ENCODE data around the gene LARP1.
A peak's percentile ranks its signal among the peaks of the same experiment; 100 is the strongest.

The LARP1 gene

DNA sequence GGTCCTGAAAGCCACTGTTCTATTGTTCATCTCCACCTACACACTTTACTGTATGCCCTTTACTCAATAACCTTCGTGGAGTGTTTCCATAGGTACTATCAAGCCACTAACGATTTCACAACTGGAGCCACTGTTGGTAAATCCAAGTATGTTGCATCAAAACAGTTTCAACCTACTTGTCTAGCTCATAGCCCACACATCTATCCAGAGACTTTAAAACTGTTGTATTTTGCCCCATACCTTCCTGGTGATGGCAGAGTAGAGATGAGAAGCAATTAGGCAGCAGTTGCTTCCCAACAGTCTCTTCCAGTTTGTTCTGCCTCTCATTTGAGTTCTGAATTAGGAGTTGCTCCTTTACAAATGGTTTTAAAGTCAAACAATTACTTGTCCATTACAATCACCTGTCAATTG, 94.6 kb downstream of the LARP1 start:
- peak; percentile 79 for DNase-seq (ENCODE audit: low read depth)
- peak overlapping the region; percentile 91 for H3K9ac ChIP-seq (ENCODE audit: low read length)

DNA sequence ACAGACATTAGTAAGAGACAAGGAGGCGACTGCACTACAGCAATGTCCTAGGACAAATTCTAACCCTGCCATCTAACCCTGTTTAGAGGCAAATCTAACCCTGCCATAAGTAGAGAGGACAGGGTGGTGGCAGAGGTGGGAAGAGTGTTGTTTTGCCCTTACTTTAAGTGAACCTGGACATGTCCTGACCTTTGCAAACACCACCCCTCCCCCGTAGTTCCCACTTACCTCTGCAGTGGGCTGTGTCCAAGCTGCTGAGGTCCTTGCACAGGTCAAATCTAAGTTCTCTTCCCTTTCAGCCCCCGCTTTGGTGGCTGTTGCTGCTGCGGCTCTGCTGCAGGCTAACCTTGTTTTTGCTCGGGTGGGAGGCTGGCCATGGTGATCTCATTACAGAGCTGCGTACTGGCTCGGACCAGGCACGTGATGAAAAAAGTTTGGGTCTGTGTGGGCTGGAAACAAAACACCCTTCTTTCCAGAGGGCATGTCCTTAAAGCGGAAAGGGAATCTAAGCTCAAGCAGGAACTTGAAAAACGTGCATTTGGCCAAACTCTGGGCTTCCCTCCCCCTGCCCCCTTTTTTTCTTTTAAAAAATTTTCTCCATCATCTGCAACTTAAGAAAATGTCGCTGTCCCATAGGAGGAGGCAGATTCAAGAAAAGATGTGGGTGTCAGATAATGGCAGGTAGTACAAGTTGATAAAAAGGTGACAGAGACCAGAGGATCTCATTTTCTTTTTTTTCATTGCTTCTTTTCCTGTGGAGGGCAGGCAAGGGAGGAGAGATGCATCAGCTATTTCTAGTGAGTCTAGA, 95.3 kb downstream of the LARP1 start, which contains the start of gene FAXDC2:
Gene FAXDC2 (minus strand): TSS at position 349 of the 808 bp plus-strand sequence. CDS start 12,425 bp downstream, outside the sequence.
- Histone ChIP-seq H3K9me3 (ENCODE audit: control insufficient read depth, low read length) (no peaks in the 10 kb centered on the region), H3K27me3 (replicated peaks; ENCODE audit: control insufficient read depth, insufficient read depth, low read length) (no peaks in the 10 kb centered on the region), H3K36me3 (ENCODE audit: control insufficient read depth, insufficient read depth, low read length, severe bottlenecking) (peaks cover 3% of the 10 kb centered on the region), H3K4me3 (ENCODE audit: low read length) (peak within 1 kb of the TSS; percentile 91), H3K4me1 (ENCODE audit: control insufficient read depth, insufficient read depth, low read length) (peaks cover 25% of the 10 kb centered on the region), H3K9ac (ENCODE audit: low read length) (peak within 1 kb of the TSS; percentile 91)
- DNase-seq (ENCODE audit: low read depth) = peak; percentile 93

More for the DNA sequence above, 94.6 kb downstream of the LARP1 start:
- peaks cover 25% of the 10 kb centered on the region for H3K4me1 ChIP-seq (ENCODE audit: control insufficient read depth, insufficient read depth, low read length)
- peak overlapping the region; percentile 91 for H3K4me3 ChIP-seq (ENCODE audit: low read length)
- H3K27me3 ChIP-seq (replicated peaks; ENCODE audit: control insufficient read depth, insufficient read depth, low read length) = no peaks in the 10 kb centered on the region
- H3K9me3 ChIP-seq (ENCODE audit: control insufficient read depth, low read length) = no peaks in the 10 kb centered on the region
- peaks cover 3% of the 10 kb centered on the region for H3K36me3 ChIP-seq (ENCODE audit: control insufficient read depth, insufficient read depth, low read length, severe bottlenecking)

DNA sequence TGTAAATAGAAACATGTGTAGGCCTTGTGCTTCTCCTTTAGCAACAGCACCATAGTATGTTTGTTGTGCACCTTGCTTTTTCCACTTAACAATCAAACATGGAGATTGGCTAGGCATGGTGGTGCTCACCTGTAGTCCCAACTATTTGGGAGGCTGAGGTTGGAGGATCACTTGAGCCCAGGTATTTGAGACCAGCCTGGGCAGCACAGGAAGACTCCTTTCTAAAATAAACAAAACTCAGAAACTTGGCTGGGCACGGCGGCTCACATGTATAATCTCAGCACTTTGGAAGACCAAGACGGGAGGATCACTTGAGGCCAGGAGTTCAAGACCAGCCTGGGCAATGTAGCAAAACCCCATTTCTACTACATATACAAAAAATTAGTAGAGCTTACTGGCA, 96.2 kb downstream of the LARP1 start:
- Histone ChIP-seq H3K4me1 (ENCODE audit: control insufficient read depth, insufficient read depth, low read length) (peaks cover 25% of the 10 kb centered on the region), H3K4me3 (ENCODE audit: low read length) (no peak overlapping the region), H3K36me3 (ENCODE audit: control insufficient read depth, insufficient read depth, low read length, severe bottlenecking) (no peaks in the 10 kb centered on the region), H3K9ac (ENCODE audit: low read length) (peak overlapping the region; percentile 91), H3K9me3 (ENCODE audit: control insufficient read depth, low read length) (no peaks in the 10 kb centered on the region), H3K27me3 (replicated peaks; ENCODE audit: control insufficient read depth, insufficient read depth, low read length) (no peaks in the 10 kb centered on the region)
- DNase-seq (ENCODE audit: low read depth) = no peak

- DNase-seq (ENCODE audit: low read depth) = peak; percentile 99
- H3K36me3 ChIP-seq (ENCODE audit: control insufficient read depth, insufficient read depth, low read length, severe bottlenecking) = no peaks in the 10 kb centered on the region
- peak overlapping the region; percentile 92 for H3K9ac ChIP-seq (ENCODE audit: low read length)
- peak overlapping the region; percentile 90 for H3K4me3 ChIP-seq (ENCODE audit: low read length)
- H3K27me3 ChIP-seq (replicated peaks; ENCODE audit: control insufficient read depth, insufficient read depth, low read length) = no peaks in the 10 kb centered on the region
- peaks cover 34% of the 10 kb centered on the region for H3K4me1 ChIP-seq (ENCODE audit: control insufficient read depth, insufficient read depth, low read length)
- no peaks in the 10 kb centered on the region for H3K9me3 ChIP-seq (ENCODE audit: control insufficient read depth, low read length)
These were observed 102.5 kb downstream of the LARP1 start for GRCh38 chr5:154857530-154858296.

DNA sequence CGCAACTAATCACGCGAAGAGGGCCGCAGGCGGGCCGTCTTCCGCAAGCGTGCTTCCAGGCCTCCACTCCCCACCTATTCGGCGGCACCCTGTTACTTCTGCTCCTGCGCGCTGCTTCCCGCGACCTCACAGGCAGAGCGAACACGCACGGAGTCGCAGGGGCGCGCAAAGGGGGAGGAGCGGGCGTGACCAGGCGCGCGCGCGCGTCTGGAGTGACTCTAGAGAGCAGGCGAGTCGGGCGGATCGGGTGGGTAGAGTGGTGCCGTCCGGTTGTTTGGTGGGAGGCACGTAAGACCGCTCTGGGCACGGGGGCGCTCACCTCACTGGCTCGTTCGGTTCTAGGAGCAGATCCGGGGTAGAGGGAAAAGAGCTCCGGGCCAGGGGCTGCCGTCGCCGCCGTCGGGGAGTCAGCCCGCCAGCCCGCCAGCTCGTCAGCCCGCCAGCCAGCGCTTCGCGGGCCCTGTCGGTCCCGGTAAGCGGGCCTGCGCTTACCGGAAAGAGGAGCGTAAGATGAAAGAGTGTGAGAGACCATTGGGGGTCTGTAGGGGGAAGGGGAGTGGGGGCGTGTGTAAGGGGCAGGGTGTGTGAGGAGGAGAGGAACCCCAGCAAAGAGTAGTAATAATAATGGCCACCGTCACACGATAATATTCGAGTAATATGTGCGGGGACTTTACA, 103.3 kb downstream of the LARP1 start, which contains the start of gene CNOT8:
Gene CNOT8 (plus strand): TSS at position 331 of the 675 bp plus-strand sequence. CDS start 4,652 bp downstream, outside the sequence.
- Histone ChIP-seq H3K4me1 (ENCODE audit: control insufficient read depth, insufficient read depth, low read length) (peaks cover 41% of the 10 kb centered on the region), H3K9ac (ENCODE audit: low read length) (peak within 1 kb of the TSS; percentile 92), H3K9me3 (ENCODE audit: control insufficient read depth, low read length) (no peaks in the 10 kb centered on the region), H3K4me3 (ENCODE audit: low read length) (peak within 1 kb of the TSS; percentile 90), H3K27me3 (replicated peaks; ENCODE audit: control insufficient read depth, insufficient read depth, low read length) (no peaks in the 10 kb centered on the region), H3K36me3 (ENCODE audit: control insufficient read depth, insufficient read depth, low read length, severe bottlenecking) (peaks cover 6% of the 10 kb centered on the region)
- DNase-seq (ENCODE audit: low read depth) = peak; percentile 99

DNA sequence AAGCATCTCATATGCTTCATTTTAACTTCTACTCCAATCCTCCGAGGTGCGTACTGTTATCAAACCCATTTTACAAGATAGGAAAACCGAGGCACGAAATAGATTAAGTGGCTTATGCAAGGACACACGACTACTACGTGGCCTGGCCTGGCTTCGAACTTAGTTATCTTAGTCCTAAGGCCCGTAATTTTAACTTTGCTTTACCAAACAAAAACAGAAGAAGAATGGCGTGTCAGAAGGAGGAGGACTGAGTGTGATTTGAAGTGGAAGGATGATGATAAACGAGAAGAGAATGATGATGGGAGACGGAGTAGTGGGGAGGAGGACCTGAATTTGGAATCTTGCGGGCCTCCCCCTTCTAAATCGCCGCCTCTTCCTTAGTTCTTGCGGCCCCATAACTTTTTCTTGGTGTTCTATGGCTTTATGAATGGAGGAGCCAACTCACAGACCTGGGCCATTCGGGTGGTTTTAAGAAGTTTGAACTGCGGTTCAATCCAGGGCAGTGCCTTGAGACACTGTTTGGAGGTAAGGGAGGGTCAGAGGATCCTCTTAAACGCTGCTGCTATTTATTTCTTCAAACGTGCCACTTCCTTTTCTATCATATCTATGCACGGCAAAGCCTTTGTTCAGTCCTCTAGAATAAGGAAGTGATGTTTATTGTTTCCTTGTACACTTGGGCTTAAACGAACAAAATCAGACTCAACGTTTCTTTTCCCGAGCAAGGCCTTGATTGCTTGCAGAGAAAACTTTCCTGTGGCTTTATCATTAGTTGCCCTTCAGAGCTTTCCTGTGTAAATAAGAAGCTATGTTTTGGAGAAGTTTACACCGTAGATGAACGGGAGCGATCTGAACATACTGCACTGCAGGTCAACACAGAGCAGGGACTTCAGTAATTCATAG, 104.0 kb downstream of the LARP1 start:
- H3K4me1 ChIP-seq (ENCODE audit: control insufficient read depth, insufficient read depth, low read length) = peaks cover 43% of the 10 kb centered on the region
- H3K9ac ChIP-seq (ENCODE audit: low read length) = peak overlapping the region; percentile 92
- DNase-seq (ENCODE audit: low read depth) = peak; percentile 52
- H3K9me3 ChIP-seq (ENCODE audit: control insufficient read depth, low read length) = no peaks in the 10 kb centered on the region
- peaks cover 12% of the 10 kb centered on the region for H3K36me3 ChIP-seq (ENCODE audit: control insufficient read depth, insufficient read depth, low read length, severe bottlenecking)
- peak overlapping the region; percentile 90 for H3K4me3 ChIP-seq (ENCODE audit: low read length)
- H3K27me3 ChIP-seq (replicated peaks; ENCODE audit: control insufficient read depth, insufficient read depth, low read length) = no peaks in the 10 kb centered on the region

GRCh38 chr5:154860123-154860522, 104.9 kb downstream of the LARP1 start:
- peaks cover 43% of the 10 kb centered on the region for H3K4me1 ChIP-seq (ENCODE audit: control insufficient read depth, insufficient read depth, low read length)
- peak; percentile 86 for DNase-seq (ENCODE audit: low read depth)

GRCh38 chr5:154860765-154861164, 105.6 kb downstream of the LARP1 start:
- H3K9ac ChIP-seq (ENCODE audit: low read length) = peak overlapping the region; percentile 92
- H3K4me3 ChIP-seq (ENCODE audit: low read length) = peak overlapping the region; percentile 90
- no peak for DNase-seq (ENCODE audit: low read depth)
- H3K4me1 ChIP-seq (ENCODE audit: control insufficient read depth, insufficient read depth, low read length) = peaks cover 48% of the 10 kb centered on the region
- H3K27me3 ChIP-seq (replicated peaks; ENCODE audit: control insufficient read depth, insufficient read depth, low read length) = no peaks in the 10 kb centered on the region
- peaks cover 25% of the 10 kb centered on the region for H3K36me3 ChIP-seq (ENCODE audit: control insufficient read depth, insufficient read depth, low read length, severe bottlenecking)
- no peaks in the 10 kb centered on the region for H3K9me3 ChIP-seq (ENCODE audit: control insufficient read depth, low read length)

More at GRCh38 chr5:154860123-154860522, 104.9 kb downstream of the LARP1 start:
- Histone ChIP-seq H3K9me3 (ENCODE audit: control insufficient read depth, low read length) (no peaks in the 10 kb centered on the region), H3K27me3 (replicated peaks; ENCODE audit: control insufficient read depth, insufficient read depth, low read length) (no peaks in the 10 kb centered on the region), H3K9ac (ENCODE audit: low read length) (peak overlapping the region; percentile 92), H3K4me3 (ENCODE audit: low read length) (peak overlapping the region; percentile 90), H3K36me3 (ENCODE audit: control insufficient read depth, insufficient read depth, low read length, severe bottlenecking) (peaks cover 19% of the 10 kb centered on the region)

GRCh38 chr5:154861946-154862345, 106.8 kb downstream of the LARP1 start:
- no peak for DNase-seq (ENCODE audit: low read depth)
- Histone ChIP-seq H3K4me1 (ENCODE audit: control insufficient read depth, insufficient read depth, low read length) (peaks cover 51% of the 10 kb centered on the region), H3K36me3 (ENCODE audit: control insufficient read depth, insufficient read depth, low read length, severe bottlenecking) (peaks cover 36% of the 10 kb centered on the region), H3K9ac (ENCODE audit: low read length) (no peak overlapping the region), H3K9me3 (ENCODE audit: control insufficient read depth, low read length) (no peaks in the 10 kb centered on the region), H3K4me3 (ENCODE audit: low read length) (no peak overlapping the region), H3K27me3 (replicated peaks; ENCODE audit: control insufficient read depth, insufficient read depth, low read length) (no peaks in the 10 kb centered on the region)

- Histone ChIP-seq H3K9me3 (ENCODE audit: control insufficient read depth, low read length) (no peaks in the 10 kb centered on the region), H3K4me3 (ENCODE audit: low read length) (no peak overlapping the region), H3K36me3 (ENCODE audit: control insufficient read depth, insufficient read depth, low read length, severe bottlenecking) (peaks cover 42% of the 10 kb centered on the region), H3K4me1 (ENCODE audit: control insufficient read depth, insufficient read depth, low read length) (peaks cover 49% of the 10 kb centered on the region), H3K27me3 (replicated peaks; ENCODE audit: control insufficient read depth, insufficient read depth, low read length) (no peaks in the 10 kb centered on the region), H3K9ac (ENCODE audit: low read length) (no peak overlapping the region)
- no peak for DNase-seq (ENCODE audit: low read depth)
These were observed 107.6 kb downstream of the LARP1 start for GRCh38 chr5:154862766-154863165.
